Neural cell (in vitro differentiated cells): ENCODE measurements around the gene ROCK2. TPM values are rescaled to one million over a fixed set of nuclear protein-coding genes. Genes with fewer than 3 reads are reported as not detected.

Experiments
- H2AFZ ChIP-seq: fragments of 200-600, 300-800 bp; sonication (generic), shearing (Covaris generic); 2 replicates; pipeline ENCODE4 v1.6.0; 2014; ENCODE audit warnings: low read depth, mild to moderate bottlenecking, antibody characterized with exemption, low read length, moderate library complexity
- H3F3A ChIP-seq: fragments of 200-600 bp; shearing (Covaris generic); 2 replicates; pipeline ENCODE4 v1.6.1; 2016; ENCODE audit warnings: mild to moderate bottlenecking, moderate library complexity, mixed read lengths, antibody characterized with exemption, low read length; ENCODE audit not compliant: insufficient read depth, poor library complexity, severe bottlenecking
- H3K27ac ChIP-seq: fragments of 200-600, 300-800 bp; sonication (generic), shearing (Covaris generic); 2 replicates; pipeline ENCODE4 v1.5.1; 2014; ENCODE audit warnings: mild to moderate bottlenecking, low read length, moderate library complexity
- H3K27me3 ChIP-seq: fragments of 300-800, 200-600 bp; sonication (generic), shearing (Covaris generic); 2 replicates; pipeline ENCODE4 v1.6.0; 2014; ENCODE audit warnings: mild to moderate bottlenecking, low read depth, low read length, moderate library complexity; ENCODE audit not compliant: insufficient read depth
- H3K36me3 ChIP-seq: fragments of 300-800, 200-600 bp; sonication (generic), shearing (Covaris generic); 2 replicates; pipeline ENCODE4 v1.5.1; 2014; ENCODE audit warnings: mild to moderate bottlenecking, antibody characterized with exemption, low read length, moderate library complexity; ENCODE audit not compliant: insufficient read depth
- H3K4me2 ChIP-seq: fragments of 300-800, 200-600 bp; sonication (generic), shearing (Covaris generic); 2 replicates; pipeline ENCODE4 v1.6.0; 2014; ENCODE audit warnings: mild to moderate bottlenecking, low read length
- H3K4me3 ChIP-seq: fragments of 300-800, 200-600 bp; sonication (generic), shearing (Covaris generic); 2 replicates; pipeline ENCODE4 v1.5.1; 2014; ENCODE audit warnings: mild to moderate bottlenecking, low read length, moderate library complexity
- H3K79me2 ChIP-seq: fragments of 200-600 bp; shearing (Covaris generic); replicated peaks from 2 replicates; pipeline ENCODE4 v1.6.0; 2014; ENCODE audit warnings: mild to moderate bottlenecking, low read length, moderate library complexity; ENCODE audit not compliant: insufficient read depth
- H3K9ac ChIP-seq: fragments of 300-800, 200-600 bp; sonication (generic), shearing (Covaris generic); 2 replicates; pipeline ENCODE4 v1.6.1; 2016; ENCODE audit warnings: mild to moderate bottlenecking, low read length, mixed read lengths
- H3K9me2 ChIP-seq: fragments of 200-600 bp; shearing (Covaris generic); 2 replicates; pipeline ENCODE4 v1.6.1; 2016; ENCODE audit warnings: mild to moderate bottlenecking, low read length, mixed read lengths; ENCODE audit not compliant: insufficient read depth
- H3K9me3 ChIP-seq: fragments of 200-600, 300-800 bp; sonication (generic), shearing (Covaris generic); 2 replicates; pipeline ENCODE4 v1.6.1; 2016; ENCODE audit warnings: mild to moderate bottlenecking, mixed run types, low read length, moderate library complexity, mixed read lengths
- H4K20me1 ChIP-seq: fragments of 200-600 bp; shearing (Covaris generic); 2 replicates; pipeline ENCODE4 v1.6.1; 2016; ENCODE audit warnings: mild to moderate bottlenecking, mixed run types; ENCODE audit not compliant: insufficient read depth
- EP300 ChIP-seq: fragments of 450-650 bp; conservative IDR thresholded peaks from 2 replicates; pipeline ENCODE4 v1.6.1; 2014; ENCODE audit warnings: antibody characterized with exemption, mild to moderate bottlenecking, moderate library complexity; ENCODE audit not compliant: poor library complexity, severe bottlenecking
- EZH2 ChIP-seq: fragments of 200-600, 300-800 bp; shearing (Covaris generic), sonication (generic); IDR thresholded peaks from 2 replicates; pipeline ENCODE4 v1.6.1; 2014; ENCODE audit warnings: antibody characterized with exemption, low read length, borderline replicate concordance, mild to moderate bottlenecking; ENCODE audit not compliant: insufficient read depth, poor library complexity, severe bottlenecking
- MXI1 ChIP-seq: fragments of 450-650 bp; conservative IDR thresholded peaks from 2 replicates; pipeline ENCODE4 v1.6.1; 2014; ENCODE audit warnings: antibody characterized with exemption, mild to moderate bottlenecking; ENCODE audit not compliant: poor library complexity, severe bottlenecking
- POLR2AphosphoS5 ChIP-seq: IDR thresholded peaks from 2 replicates; pipeline ENCODE4 v1.6.1; 2012
- RAD21 ChIP-seq: fragments of 450-650 bp; conservative IDR thresholded peaks from 2 replicates; pipeline ENCODE4 v1.6.1; 2014; ENCODE audit warnings: antibody characterized with exemption, mild to moderate bottlenecking, moderate library complexity
- SMC3 ChIP-seq: fragments of 450-650 bp; conservative IDR thresholded peaks from 2 replicates; pipeline ENCODE4 v1.6.1; 2014; ENCODE audit warnings: antibody characterized with exemption, mild to moderate bottlenecking, moderate library complexity; ENCODE audit not compliant: poor library complexity
- TAF1 ChIP-seq: IDR thresholded peaks from 2 replicates; pipeline ENCODE4 v1.6.1; 2012; ENCODE audit warnings: low read depth
- polyA plus RNA-seq: library from polyadenylated mRNA; depleted of rRNA; stranded (reverse); fragments of >200 nt; gene quantifications from 2 replicates; pipeline ENCODE4 v1.2.3, GENCODE V29; 2014
- TF ChIP-seq, protein P1 (sequence below): IDR thresholded peaks from 2 replicates; pipeline ENCODE4 v1.6.1; 2012; ENCODE audit warnings: borderline replicate concordance
- TF ChIP-seq, protein P2 (sequence below): fragments of 450-650 bp; IDR thresholded peaks from 2 replicates; pipeline ENCODE4 v1.5.1; 2014; ENCODE audit warnings: antibody characterized with exemption, mild to moderate bottlenecking, moderate library complexity; ENCODE audit not compliant: poor library complexity, severe bottlenecking

Gene ROCK2
- polyA plus RNA-seq, 1 donor from 2014 or later = 25.7 TPM

DNA sequence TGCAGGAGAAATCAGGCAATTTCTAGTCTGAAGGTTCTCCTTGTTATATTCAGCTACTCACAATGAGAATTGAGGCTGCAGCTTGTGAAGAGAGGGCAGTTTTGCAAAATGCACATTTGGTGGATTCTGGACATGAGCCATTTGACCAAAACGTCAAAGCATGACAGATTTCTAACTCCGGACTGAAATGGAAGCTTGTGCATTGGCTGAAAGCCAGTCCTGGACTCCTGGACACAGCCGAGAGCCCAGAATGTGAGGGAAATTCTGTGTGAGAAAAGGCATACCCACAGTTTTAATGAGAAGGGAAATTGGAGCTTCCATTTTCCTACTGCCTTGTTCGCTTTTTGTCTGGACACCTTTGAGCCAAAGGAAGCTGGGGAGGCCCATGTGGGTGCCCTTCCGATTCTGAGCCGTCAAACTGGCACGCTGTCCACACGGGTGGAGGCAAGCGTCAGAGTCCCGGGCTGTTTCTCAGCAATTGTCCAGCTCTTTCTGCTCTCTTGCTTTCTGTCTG is 23.7 kb upstream of the ROCK2 start:
- H3K4me3 ChIP-seq = no peak overlapping the region
- no peak overlapping the region for H3K9ac ChIP-seq
- no peak overlapping the region for H3K4me2 ChIP-seq
- TF ChIP-seq, protein P1, sequence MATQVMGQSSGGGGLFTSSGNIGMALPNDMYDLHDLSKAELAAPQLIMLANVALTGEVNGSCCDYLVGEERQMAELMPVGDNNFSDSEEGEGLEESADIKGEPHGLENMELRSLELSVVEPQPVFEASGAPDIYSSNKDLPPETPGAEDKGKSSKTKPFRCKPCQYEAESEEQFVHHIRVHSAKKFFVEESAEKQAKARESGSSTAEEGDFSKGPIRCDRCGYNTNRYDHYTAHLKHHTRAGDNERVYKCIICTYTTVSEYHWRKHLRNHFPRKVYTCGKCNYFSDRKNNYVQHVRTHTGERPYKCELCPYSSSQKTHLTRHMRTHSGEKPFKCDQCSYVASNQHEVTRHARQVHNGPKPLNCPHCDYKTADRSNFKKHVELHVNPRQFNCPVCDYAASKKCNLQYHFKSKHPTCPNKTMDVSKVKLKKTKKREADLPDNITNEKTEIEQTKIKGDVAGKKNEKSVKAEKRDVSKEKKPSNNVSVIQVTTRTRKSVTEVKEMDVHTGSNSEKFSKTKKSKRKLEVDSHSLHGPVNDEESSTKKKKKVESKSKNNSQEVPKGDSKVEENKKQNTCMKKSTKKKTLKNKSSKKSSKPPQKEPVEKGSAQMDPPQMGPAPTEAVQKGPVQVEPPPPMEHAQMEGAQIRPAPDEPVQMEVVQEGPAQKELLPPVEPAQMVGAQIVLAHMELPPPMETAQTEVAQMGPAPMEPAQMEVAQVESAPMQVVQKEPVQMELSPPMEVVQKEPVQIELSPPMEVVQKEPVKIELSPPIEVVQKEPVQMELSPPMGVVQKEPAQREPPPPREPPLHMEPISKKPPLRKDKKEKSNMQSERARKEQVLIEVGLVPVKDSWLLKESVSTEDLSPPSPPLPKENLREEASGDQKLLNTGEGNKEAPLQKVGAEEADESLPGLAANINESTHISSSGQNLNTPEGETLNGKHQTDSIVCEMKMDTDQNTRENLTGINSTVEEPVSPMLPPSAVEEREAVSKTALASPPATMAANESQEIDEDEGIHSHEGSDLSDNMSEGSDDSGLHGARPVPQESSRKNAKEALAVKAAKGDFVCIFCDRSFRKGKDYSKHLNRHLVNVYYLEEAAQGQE = no peak
- TF ChIP-seq SMC3 (no peak), RAD21 (no peak), POLR2AphosphoS5 (no peak), EP300 (no peak), TAF1 (no peak), EZH2 (no peak), MXI1 (no peak)
- TF ChIP-seq, protein P2, sequence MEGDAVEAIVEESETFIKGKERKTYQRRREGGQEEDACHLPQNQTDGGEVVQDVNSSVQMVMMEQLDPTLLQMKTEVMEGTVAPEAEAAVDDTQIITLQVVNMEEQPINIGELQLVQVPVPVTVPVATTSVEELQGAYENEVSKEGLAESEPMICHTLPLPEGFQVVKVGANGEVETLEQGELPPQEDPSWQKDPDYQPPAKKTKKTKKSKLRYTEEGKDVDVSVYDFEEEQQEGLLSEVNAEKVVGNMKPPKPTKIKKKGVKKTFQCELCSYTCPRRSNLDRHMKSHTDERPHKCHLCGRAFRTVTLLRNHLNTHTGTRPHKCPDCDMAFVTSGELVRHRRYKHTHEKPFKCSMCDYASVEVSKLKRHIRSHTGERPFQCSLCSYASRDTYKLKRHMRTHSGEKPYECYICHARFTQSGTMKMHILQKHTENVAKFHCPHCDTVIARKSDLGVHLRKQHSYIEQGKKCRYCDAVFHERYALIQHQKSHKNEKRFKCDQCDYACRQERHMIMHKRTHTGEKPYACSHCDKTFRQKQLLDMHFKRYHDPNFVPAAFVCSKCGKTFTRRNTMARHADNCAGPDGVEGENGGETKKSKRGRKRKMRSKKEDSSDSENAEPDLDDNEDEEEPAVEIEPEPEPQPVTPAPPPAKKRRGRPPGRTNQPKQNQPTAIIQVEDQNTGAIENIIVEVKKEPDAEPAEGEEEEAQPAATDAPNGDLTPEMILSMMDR = no peak
- H3K9me2 ChIP-seq = no peaks in the 10 kb centered on the region
- no peaks in the 10 kb centered on the region for H3K27me3 ChIP-seq
- no peaks in the 10 kb centered on the region for H4K20me1 ChIP-seq
- H3F3A ChIP-seq = no peaks in the 10 kb centered on the region
- H2AFZ ChIP-seq = no peak overlapping the region
- no peaks in the 10 kb centered on the region for H3K36me3 ChIP-seq
- no peak overlapping the region for H3K27ac ChIP-seq
- no peaks in the 10 kb centered on the region for H3K79me2 ChIP-seq
- no peaks in the 10 kb centered on the region for H3K9me3 ChIP-seq

GRCh38 chr2:11367170-11367730 is 22.8 kb upstream of the ROCK2 start:
- TF ChIP-seq SMC3 (no peak), MXI1 (no peak), EZH2 (no peak), EP300 (no peak), RAD21 (no peak), POLR2AphosphoS5 (no peak), TAF1 (no peak)
- TF ChIP-seq, protein P2 = no peak
- TF ChIP-seq, protein P1 = no peak
- Histone ChIP-seq H3K9me3 (no peaks in the 10 kb centered on the region), H3K36me3 (no peaks in the 10 kb centered on the region), H3K27me3 (no peaks in the 10 kb centered on the region), H3F3A (no peaks in the 10 kb centered on the region), H3K79me2 (no peaks in the 10 kb centered on the region), H3K27ac (no peak overlapping the region), H4K20me1 (no peaks in the 10 kb centered on the region), H3K4me3 (no peak overlapping the region), H3K9ac (no peak overlapping the region), H3K9me2 (no peaks in the 10 kb centered on the region), H3K4me2 (no peak overlapping the region), H2AFZ (no peak overlapping the region)
